ENCODE results near the gene MDFIC2. TPM values are rescaled to one million over a fixed set of nuclear protein-coding genes. Genes with fewer than 3 reads are reported as not detected.

The MDFIC2 gene
- total and polyA plus RNA-seq, 2 donors (not counting 3 experiments of a cell fraction or from before 2014, with no cell fraction given): not detected

DNA sequence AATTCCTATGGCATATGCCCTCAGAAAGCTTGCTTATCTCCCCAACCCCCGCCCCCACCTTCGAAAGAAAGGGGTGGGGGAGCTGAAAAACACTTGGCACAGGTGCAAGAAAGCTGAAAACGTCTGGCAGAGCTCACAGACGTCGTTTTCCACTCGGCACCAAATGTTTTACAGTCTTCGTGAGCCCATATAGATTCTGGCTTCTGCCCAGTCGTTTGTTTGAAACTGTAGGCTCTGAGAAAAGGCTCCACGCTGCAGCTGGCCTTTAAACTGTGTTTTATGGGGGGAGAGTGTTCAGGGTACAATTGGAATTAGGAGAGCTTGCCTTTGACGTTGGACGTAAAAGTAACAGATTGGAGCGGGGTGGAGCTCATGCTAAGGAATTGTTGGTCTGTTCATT lies 130.3 kb downstream of the MDFIC2 start:
- Histone ChIP-seq H3K27ac (ENCODE audit: insufficient read depth, low read depth, low read length) (no peak overlapping the region), H3K4me3 (replicated peaks in 1 of 3; ENCODE audit: insufficient read depth in 1 of 3, low read depth in 1 of 3, low read length in 3 of 3) (no peak overlapping the region), H3K79me2 (ENCODE audit: control insufficient read depth, insufficient read depth, low read length) (no peaks in the 10 kb centered on the region), H3K4me2 (ENCODE audit: insufficient read depth, low read length) (no peak overlapping the region), H3K4me1 (ENCODE audit: control insufficient read depth, extremely low read depth, insufficient read depth, low read length) (no peaks in the 10 kb centered on the region), H3K36me3 (ENCODE audit: control insufficient read depth in 2 of 2, extremely low read depth in 1 of 2, insufficient read depth in 2 of 2, low read length in 2 of 2) (no peaks in the 10 kb centered on the region), H4K20me1 (replicated peaks; ENCODE audit: control insufficient read depth, extremely low read depth, insufficient read depth, low read length) (no peaks in the 10 kb centered on the region), H3K9ac (replicated peaks; ENCODE audit: extremely low read depth, insufficient read depth, low read length) (no peak overlapping the region), H2AFZ (ENCODE audit: low read depth, low read length) (peak overlapping the region; percentile 66), H3K27me3 (ENCODE audit: control insufficient read depth in 2 of 2, insufficient read depth in 2 of 2, low read length in 2 of 2) (peaks cover 0 to 8% of the 10 kb centered on the region in 2 experiments), H3K9me1 (replicated peaks; ENCODE audit: control insufficient read depth, extremely low read depth, insufficient read depth, low read length) (no peaks in the 10 kb centered on the region), H3K9me3 (replicated peaks; ENCODE audit: control insufficient read depth, insufficient read depth, low read length) (no peaks in the 10 kb centered on the region)
- intact Hi-C loops (cut with micrococcal nuclease) (no loop called here), dilution Hi-C loops (cut with MboI; ENCODE audit: extremely low pct_ligation_motif_present, low sequenced_read_pairs) (no loop called here)
- DNase-seq (ENCODE audit: low read depth, low spot score) (peak; percentile 37), FAIRE-seq (no peak)
- POLR2A ChIA-PET: no interaction called here
- CTCF ChIA-PET: interaction anchor here (0.8 kb wide), 1 partner anchor 16 kb away, joined by 3 read pairs; no protein-coding TSS in a partner anchor
- TF ChIP-seq POLR2A (IDR thresholded peaks at IDR 0.05; ENCODE audit: low read depth, low read length) (no peak), MYC (IDR thresholded peaks at IDR 0.05; ENCODE audit: low read depth, low read length) (no peak), POLR2AphosphoS5 (IDR thresholded peaks at IDR 0.05; ENCODE audit: insufficient read depth, low read depth, low read length) (no peak), FOS (IDR thresholded peaks at IDR 0.05; ENCODE audit: borderline replicate concordance, insufficient read depth, low read length) (no peak), GATA2 (IDR thresholded peaks at IDR 0.05; ENCODE audit: insufficient read depth, insufficient read length, low read depth, low read length) (no peak)
- TF ChIP-seq, protein P1, sequence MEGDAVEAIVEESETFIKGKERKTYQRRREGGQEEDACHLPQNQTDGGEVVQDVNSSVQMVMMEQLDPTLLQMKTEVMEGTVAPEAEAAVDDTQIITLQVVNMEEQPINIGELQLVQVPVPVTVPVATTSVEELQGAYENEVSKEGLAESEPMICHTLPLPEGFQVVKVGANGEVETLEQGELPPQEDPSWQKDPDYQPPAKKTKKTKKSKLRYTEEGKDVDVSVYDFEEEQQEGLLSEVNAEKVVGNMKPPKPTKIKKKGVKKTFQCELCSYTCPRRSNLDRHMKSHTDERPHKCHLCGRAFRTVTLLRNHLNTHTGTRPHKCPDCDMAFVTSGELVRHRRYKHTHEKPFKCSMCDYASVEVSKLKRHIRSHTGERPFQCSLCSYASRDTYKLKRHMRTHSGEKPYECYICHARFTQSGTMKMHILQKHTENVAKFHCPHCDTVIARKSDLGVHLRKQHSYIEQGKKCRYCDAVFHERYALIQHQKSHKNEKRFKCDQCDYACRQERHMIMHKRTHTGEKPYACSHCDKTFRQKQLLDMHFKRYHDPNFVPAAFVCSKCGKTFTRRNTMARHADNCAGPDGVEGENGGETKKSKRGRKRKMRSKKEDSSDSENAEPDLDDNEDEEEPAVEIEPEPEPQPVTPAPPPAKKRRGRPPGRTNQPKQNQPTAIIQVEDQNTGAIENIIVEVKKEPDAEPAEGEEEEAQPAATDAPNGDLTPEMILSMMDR (IDR thresholded peaks at IDR 0.05; ENCODE audit: extremely low read depth in 1 of 2, insufficient read depth in 1 of 2, low read depth in 1 of 2, low read length in 2 of 2): no peak
- BruUV-seq (replicated peaks): no TSS peak

DNA sequence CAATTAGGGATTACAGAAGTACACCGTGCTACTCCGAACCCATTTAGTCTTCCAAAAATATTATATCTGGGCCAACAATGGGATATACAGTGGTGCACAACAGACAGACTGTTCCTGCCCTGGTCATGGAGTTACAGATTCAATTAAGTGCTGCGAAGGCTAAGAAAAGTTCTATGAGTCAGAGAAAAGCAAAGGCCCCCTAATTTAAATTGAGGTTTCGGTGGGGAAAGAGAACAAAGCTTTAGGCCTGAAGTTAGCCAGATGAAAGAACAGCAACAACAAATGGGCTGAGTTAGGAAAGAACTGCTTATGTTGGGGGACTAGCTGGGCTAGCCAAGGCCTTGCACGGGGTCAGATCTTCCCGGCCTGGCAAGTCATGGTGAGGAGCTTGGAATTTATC lies 131.8 kb downstream of the MDFIC2 start:
- CTCF ChIA-PET: interaction anchor here (1.1 kb wide), 1 partner anchor 8 kb away, joined by 4 read pairs; no protein-coding TSS in a partner anchor

More for the DNA sequence above, 131.8 kb downstream of the MDFIC2 start:
- Histone ChIP-seq H3K9me1 (replicated peaks; ENCODE audit: control insufficient read depth, extremely low read depth, insufficient read depth, low read length) (no peaks in the 10 kb centered on the region), H3K27ac (ENCODE audit: insufficient read depth, low read depth, low read length) (no peak overlapping the region), H3K4me1 (ENCODE audit: control insufficient read depth, extremely low read depth, insufficient read depth, low read length) (no peaks in the 10 kb centered on the region), H3K9ac (replicated peaks; ENCODE audit: extremely low read depth, insufficient read depth, low read length) (no peak overlapping the region), H2AFZ (ENCODE audit: low read depth, low read length) (no peak overlapping the region), H4K20me1 (replicated peaks; ENCODE audit: control insufficient read depth, extremely low read depth, insufficient read depth, low read length) (no peaks in the 10 kb centered on the region), H3K4me3 (replicated peaks in 1 of 3; ENCODE audit: insufficient read depth in 1 of 3, low read depth in 1 of 3, low read length in 3 of 3) (no peak overlapping the region), H3K79me2 (ENCODE audit: control insufficient read depth, insufficient read depth, low read length) (no peaks in the 10 kb centered on the region), H3K27me3 (ENCODE audit: control insufficient read depth in 2 of 2, insufficient read depth in 2 of 2, low read length in 2 of 2) (peaks cover 0 to 8% of the 10 kb centered on the region in 2 experiments), H3K9me3 (replicated peaks; ENCODE audit: control insufficient read depth, insufficient read depth, low read length) (no peaks in the 10 kb centered on the region), H3K4me2 (ENCODE audit: insufficient read depth, low read length) (no peak overlapping the region), H3K36me3 (ENCODE audit: control insufficient read depth in 2 of 2, extremely low read depth in 1 of 2, insufficient read depth in 2 of 2, low read length in 2 of 2) (no peaks in the 10 kb centered on the region)
- intact Hi-C loops (cut with micrococcal nuclease): no loop called here
- FAIRE-seq: no peak
- dilution Hi-C loops (cut with MboI; ENCODE audit: extremely low pct_ligation_motif_present, low sequenced_read_pairs): no loop called here
- POLR2A ChIA-PET: no interaction called here
- no peak for DNase-seq (ENCODE audit: low read depth, low spot score)
- no TSS peak for BruUV-seq (replicated peaks)
- no peak for TF ChIP-seq POLR2AphosphoS5 (IDR thresholded peaks at IDR 0.05; ENCODE audit: insufficient read depth, low read depth, low read length)
- TF ChIP-seq POLR2A (IDR thresholded peaks at IDR 0.05; ENCODE audit: low read depth, low read length): no peak
- no peak for TF ChIP-seq GATA2 (IDR thresholded peaks at IDR 0.05; ENCODE audit: insufficient read depth, insufficient read length, low read depth, low read length)
- TF ChIP-seq FOS (IDR thresholded peaks at IDR 0.05; ENCODE audit: borderline replicate concordance, insufficient read depth, low read length): no peak
- no peak for TF ChIP-seq JUN (IDR thresholded peaks at IDR 0.05; ENCODE audit: borderline replicate concordance, insufficient read depth, insufficient read length, low read depth)
- TF ChIP-seq, protein P2, sequence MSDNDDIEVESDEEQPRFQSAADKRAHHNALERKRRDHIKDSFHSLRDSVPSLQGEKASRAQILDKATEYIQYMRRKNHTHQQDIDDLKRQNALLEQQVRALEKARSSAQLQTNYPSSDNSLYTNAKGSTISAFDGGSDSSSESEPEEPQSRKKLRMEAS (IDR thresholded peaks at IDR 0.05; ENCODE audit: insufficient read depth, insufficient read length): no peak
- TF ChIP-seq, protein P1 (IDR thresholded peaks at IDR 0.05; ENCODE audit: extremely low read depth in 1 of 2, insufficient read depth in 1 of 2, low read depth in 1 of 2, low read length in 2 of 2): no peak
- no peak for TF ChIP-seq EZH2 (IDR thresholded peaks at IDR 0.05; ENCODE audit: borderline replicate concordance, low read depth, low read length, severe bottlenecking)
- TF ChIP-seq MYC (IDR thresholded peaks at IDR 0.05; ENCODE audit: low read depth, low read length): no peak
